ENCODE data around the gene TAS2R60. TPM values are rescaled to one million over a fixed set of nuclear protein-coding genes. Genes with fewer than 3 reads are reported as not detected.

Gene TAS2R60
- polyA plus RNA-seq, 1 donor from 2014 or later: not detected

DNA sequence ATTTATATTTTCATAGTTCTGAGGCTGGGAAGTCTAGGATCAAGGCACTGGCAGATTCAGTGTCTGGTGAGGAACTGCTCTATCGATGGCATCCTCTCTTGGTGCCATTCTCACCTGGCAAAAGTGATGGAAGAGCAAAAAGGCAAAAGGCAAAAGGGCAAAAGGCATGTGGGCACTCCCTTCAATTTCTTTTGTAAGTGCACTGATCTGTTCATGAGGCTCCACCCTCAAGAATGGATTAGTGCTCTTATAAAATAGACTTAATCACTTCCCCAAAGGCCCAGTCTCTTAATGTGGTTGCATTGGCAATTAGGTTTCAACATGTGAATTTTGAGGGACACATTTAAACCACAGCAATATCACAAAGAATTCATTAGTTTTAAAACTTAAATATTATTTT lies 16.1 kb downstream of the TAS2R60 start:
- TF ChIP-seq SMC3 (conservative IDR thresholded peaks at IDR 0.05; ENCODE audit: poor library complexity) (no peak), MXI1 (conservative IDR thresholded peaks at IDR 0.05; ENCODE audit: poor library complexity, severe bottlenecking) (no peak), POLR2AphosphoS5 (IDR thresholded peaks at IDR 0.05) (no peak), RAD21 (conservative IDR thresholded peaks at IDR 0.05) (no peak), TAF1 (IDR thresholded peaks at IDR 0.05; ENCODE audit: low read depth) (no peak), EP300 (conservative IDR thresholded peaks at IDR 0.05; ENCODE audit: poor library complexity, severe bottlenecking) (no peak), EZH2 (IDR thresholded peaks at IDR 0.05; ENCODE audit: borderline replicate concordance, insufficient read depth, low read length, poor library complexity, severe bottlenecking) (no peak)
- TF ChIP-seq, protein P1, sequence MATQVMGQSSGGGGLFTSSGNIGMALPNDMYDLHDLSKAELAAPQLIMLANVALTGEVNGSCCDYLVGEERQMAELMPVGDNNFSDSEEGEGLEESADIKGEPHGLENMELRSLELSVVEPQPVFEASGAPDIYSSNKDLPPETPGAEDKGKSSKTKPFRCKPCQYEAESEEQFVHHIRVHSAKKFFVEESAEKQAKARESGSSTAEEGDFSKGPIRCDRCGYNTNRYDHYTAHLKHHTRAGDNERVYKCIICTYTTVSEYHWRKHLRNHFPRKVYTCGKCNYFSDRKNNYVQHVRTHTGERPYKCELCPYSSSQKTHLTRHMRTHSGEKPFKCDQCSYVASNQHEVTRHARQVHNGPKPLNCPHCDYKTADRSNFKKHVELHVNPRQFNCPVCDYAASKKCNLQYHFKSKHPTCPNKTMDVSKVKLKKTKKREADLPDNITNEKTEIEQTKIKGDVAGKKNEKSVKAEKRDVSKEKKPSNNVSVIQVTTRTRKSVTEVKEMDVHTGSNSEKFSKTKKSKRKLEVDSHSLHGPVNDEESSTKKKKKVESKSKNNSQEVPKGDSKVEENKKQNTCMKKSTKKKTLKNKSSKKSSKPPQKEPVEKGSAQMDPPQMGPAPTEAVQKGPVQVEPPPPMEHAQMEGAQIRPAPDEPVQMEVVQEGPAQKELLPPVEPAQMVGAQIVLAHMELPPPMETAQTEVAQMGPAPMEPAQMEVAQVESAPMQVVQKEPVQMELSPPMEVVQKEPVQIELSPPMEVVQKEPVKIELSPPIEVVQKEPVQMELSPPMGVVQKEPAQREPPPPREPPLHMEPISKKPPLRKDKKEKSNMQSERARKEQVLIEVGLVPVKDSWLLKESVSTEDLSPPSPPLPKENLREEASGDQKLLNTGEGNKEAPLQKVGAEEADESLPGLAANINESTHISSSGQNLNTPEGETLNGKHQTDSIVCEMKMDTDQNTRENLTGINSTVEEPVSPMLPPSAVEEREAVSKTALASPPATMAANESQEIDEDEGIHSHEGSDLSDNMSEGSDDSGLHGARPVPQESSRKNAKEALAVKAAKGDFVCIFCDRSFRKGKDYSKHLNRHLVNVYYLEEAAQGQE (IDR thresholded peaks at IDR 0.05; ENCODE audit: borderline replicate concordance): no peak
- TF ChIP-seq, protein P2, sequence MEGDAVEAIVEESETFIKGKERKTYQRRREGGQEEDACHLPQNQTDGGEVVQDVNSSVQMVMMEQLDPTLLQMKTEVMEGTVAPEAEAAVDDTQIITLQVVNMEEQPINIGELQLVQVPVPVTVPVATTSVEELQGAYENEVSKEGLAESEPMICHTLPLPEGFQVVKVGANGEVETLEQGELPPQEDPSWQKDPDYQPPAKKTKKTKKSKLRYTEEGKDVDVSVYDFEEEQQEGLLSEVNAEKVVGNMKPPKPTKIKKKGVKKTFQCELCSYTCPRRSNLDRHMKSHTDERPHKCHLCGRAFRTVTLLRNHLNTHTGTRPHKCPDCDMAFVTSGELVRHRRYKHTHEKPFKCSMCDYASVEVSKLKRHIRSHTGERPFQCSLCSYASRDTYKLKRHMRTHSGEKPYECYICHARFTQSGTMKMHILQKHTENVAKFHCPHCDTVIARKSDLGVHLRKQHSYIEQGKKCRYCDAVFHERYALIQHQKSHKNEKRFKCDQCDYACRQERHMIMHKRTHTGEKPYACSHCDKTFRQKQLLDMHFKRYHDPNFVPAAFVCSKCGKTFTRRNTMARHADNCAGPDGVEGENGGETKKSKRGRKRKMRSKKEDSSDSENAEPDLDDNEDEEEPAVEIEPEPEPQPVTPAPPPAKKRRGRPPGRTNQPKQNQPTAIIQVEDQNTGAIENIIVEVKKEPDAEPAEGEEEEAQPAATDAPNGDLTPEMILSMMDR (IDR thresholded peaks at IDR 0.05; ENCODE audit: poor library complexity, severe bottlenecking): no peak
- Histone ChIP-seq H3K4me2 (ENCODE audit: low read length) (no peak overlapping the region), H3K9ac (ENCODE audit: low read length) (no peak overlapping the region), H3K79me2 (replicated peaks; ENCODE audit: insufficient read depth, low read length) (no peaks in the 10 kb centered on the region), H4K20me1 (ENCODE audit: insufficient read depth) (no peaks in the 10 kb centered on the region), H3K9me3 (ENCODE audit: low read length) (no peaks in the 10 kb centered on the region), H3K9me2 (ENCODE audit: insufficient read depth, low read length) (no peaks in the 10 kb centered on the region), H2AFZ (ENCODE audit: low read depth, low read length) (no peak overlapping the region), H3F3A (ENCODE audit: insufficient read depth, low read length, poor library complexity, severe bottlenecking) (no peaks in the 10 kb centered on the region), H3K27ac (ENCODE audit: low read length) (no peak overlapping the region), H3K4me3 (ENCODE audit: low read length) (no peak overlapping the region), H3K36me3 (ENCODE audit: insufficient read depth, low read length) (no peaks in the 10 kb centered on the region), H3K27me3 (ENCODE audit: insufficient read depth, low read depth, low read length) (no peaks in the 10 kb centered on the region)

DNA sequence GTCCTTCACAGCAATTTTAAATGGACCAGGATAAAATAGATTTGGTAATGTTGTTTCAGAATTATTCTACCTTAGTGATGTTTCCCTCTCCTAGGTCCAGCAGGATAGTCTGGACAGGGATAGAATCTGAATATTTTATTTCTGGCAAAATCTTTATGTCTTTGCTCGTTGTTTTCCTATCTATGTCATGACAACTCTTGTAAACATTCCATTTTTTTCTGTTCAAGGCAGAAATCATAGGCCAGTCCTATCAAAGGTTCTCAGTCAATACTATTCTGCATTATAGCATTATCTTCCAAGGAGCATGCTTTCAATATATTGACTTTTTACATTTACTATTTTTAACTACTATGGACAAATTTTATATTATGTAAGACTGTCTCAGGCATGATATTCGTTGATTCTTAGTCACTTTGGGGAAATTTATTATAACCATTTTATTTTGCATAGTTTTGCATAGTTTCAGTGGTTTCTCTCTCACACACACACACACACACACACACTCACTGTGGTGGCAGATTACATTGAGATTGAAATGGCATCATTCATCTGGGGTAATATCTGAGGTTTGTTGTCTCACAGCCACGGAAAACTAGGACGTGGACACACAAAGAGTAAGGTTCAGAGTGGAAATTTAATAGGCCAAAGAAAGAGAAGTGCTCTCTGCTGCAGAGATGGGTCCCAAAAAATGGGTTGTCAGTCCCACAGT lies 17.2 kb downstream of the TAS2R60 start:
- H3K9me3 ChIP-seq (ENCODE audit: low read length): no peaks in the 10 kb centered on the region
- H3F3A ChIP-seq (ENCODE audit: insufficient read depth, low read length, poor library complexity, severe bottlenecking): no peaks in the 10 kb centered on the region
- no peak overlapping the region for H2AFZ ChIP-seq (ENCODE audit: low read depth, low read length)
- H3K27ac ChIP-seq (ENCODE audit: low read length): no peak overlapping the region
- no peaks in the 10 kb centered on the region for H3K9me2 ChIP-seq (ENCODE audit: insufficient read depth, low read length)
- no peaks in the 10 kb centered on the region for H3K27me3 ChIP-seq (ENCODE audit: insufficient read depth, low read depth, low read length)
- H3K4me2 ChIP-seq (ENCODE audit: low read length): no peak overlapping the region
- H4K20me1 ChIP-seq (ENCODE audit: insufficient read depth): no peaks in the 10 kb centered on the region
- no peaks in the 10 kb centered on the region for H3K79me2 ChIP-seq (replicated peaks; ENCODE audit: insufficient read depth, low read length)
- no peaks in the 10 kb centered on the region for H3K36me3 ChIP-seq (ENCODE audit: insufficient read depth, low read length)
- H3K4me3 ChIP-seq (ENCODE audit: low read length): no peak overlapping the region
- no peak overlapping the region for H3K9ac ChIP-seq (ENCODE audit: low read length)
- TF ChIP-seq POLR2AphosphoS5 (IDR thresholded peaks at IDR 0.05): no peak
- TF ChIP-seq RAD21 (conservative IDR thresholded peaks at IDR 0.05): no peak
- no peak for TF ChIP-seq SMC3 (conservative IDR thresholded peaks at IDR 0.05; ENCODE audit: poor library complexity)
